Peyer's patch (tissue), 4 donors: ENCODE data around the gene MEIOB.

Source experiments
- POLR2A ChIP-seq, 2 donors: fragments of 450-650 bp; IDR thresholded peaks; one replicate each; pipeline ENCODE4 v1.5.1; 2017; ENCODE audit warnings: antibody characterized with exemption in 2 of 2, mild to moderate bottlenecking in 2 of 2, moderate library complexity in 2 of 2
- TF ChIP-seq, protein P1 (sequence below), 6 experiments: fragments of 450-650 bp in 4 of 6; fragments of 200-600 bp in 2 of 6; sonication (generic) in 1 of 6; IDR thresholded peaks; one replicate each; pipeline ENCODE4 v1.5.1; 2017 to 2019; ENCODE audit warnings: antibody characterized with exemption in 6 of 6, mild to moderate bottlenecking in 3 of 6, moderate library complexity in 1 of 6

- TF ChIP-seq, protein P1, sequence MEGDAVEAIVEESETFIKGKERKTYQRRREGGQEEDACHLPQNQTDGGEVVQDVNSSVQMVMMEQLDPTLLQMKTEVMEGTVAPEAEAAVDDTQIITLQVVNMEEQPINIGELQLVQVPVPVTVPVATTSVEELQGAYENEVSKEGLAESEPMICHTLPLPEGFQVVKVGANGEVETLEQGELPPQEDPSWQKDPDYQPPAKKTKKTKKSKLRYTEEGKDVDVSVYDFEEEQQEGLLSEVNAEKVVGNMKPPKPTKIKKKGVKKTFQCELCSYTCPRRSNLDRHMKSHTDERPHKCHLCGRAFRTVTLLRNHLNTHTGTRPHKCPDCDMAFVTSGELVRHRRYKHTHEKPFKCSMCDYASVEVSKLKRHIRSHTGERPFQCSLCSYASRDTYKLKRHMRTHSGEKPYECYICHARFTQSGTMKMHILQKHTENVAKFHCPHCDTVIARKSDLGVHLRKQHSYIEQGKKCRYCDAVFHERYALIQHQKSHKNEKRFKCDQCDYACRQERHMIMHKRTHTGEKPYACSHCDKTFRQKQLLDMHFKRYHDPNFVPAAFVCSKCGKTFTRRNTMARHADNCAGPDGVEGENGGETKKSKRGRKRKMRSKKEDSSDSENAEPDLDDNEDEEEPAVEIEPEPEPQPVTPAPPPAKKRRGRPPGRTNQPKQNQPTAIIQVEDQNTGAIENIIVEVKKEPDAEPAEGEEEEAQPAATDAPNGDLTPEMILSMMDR (IDR thresholded peaks at IDR 0.05), result no peak
- TF ChIP-seq POLR2A (IDR thresholded peaks at IDR 0.05), result no peak
Observed at GRCh38 chr16:1919327-1919998, 47.5 kb upstream of the MEIOB start.
